Transverse colon (tissue), 4 donors: ENCODE data around the gene PDZD7. TPM values are rescaled to one million over a fixed set of nuclear protein-coding genes. Genes with fewer than 3 reads are reported as not detected.

Experiments
- DNase-seq: peaks from one replicate; pipeline ENCODE4 v3.0.0-alpha.2; 2019
- H3K27ac ChIP-seq, 4 donors: fragments of 200-600 bp; sonication (generic); 2 replicates each; pipeline ENCODE4 v1.5.1; 2016 to 2018; ENCODE audit warnings: inconsistent platforms in 4 of 4
- H3K27me3 ChIP-seq: fragments of 200-600 bp; sonication (generic); 2 replicates; pipeline ENCODE4 v1.5.1; 2017; ENCODE audit warnings: inconsistent platforms
- H3K36me3 ChIP-seq, 4 donors: fragments of 200-600 bp; sonication (generic); 2 replicates each; pipeline ENCODE4 v1.5.1; 2017 to 2019; ENCODE audit warnings: inconsistent platforms in 4 of 4
- H3K4me1 ChIP-seq, 4 donors: fragments of 200-600 bp; sonication (generic); 2 replicates each; pipeline ENCODE4 v1.5.1; 2017 to 2020; ENCODE audit warnings: inconsistent platforms in 4 of 4
- H3K4me3 ChIP-seq, 4 donors: fragments of 200-600 bp; sonication (generic); 1 replicate in 1 of 4; 2 replicates in 3 of 4; pipeline versions ENCODE4 v1.5.1 to v1.6.1; 2017 to 2019; ENCODE audit warnings: inconsistent platforms in 4 of 4
- H3K9me3 ChIP-seq, 2 donors: fragments of 200-600 bp; sonication (generic); 2 replicates each; pipeline ENCODE4 v1.5.1; 2017 to 2019; ENCODE audit warnings: inconsistent platforms in 2 of 2
- EP300 ChIP-seq: sonication (generic); formaldehyde crosslinking; IDR thresholded peaks from one replicate; pipeline ENCODE4 v1.6.1; 2017; ENCODE audit warnings: antibody characterized with exemption, low read depth
- POLR2A ChIP-seq: fragments of 450-650 bp; IDR thresholded peaks from one replicate; pipeline ENCODE4 v1.6.1; 2016; ENCODE audit warnings: antibody characterized with exemption, mild to moderate bottlenecking, moderate library complexity
- POLR2AphosphoS5 ChIP-seq, 3 donors: sonication (generic); formaldehyde crosslinking; IDR thresholded peaks; one replicate each; pipeline ENCODE4 v1.6.1; 2016; ENCODE audit warnings: antibody characterized with exemption in 3 of 3
- WGBS, 2 donors: methylation state at CpG; one replicate each; pipeline ENCODE4 v1.1.5; 2018; ENCODE audit warnings: low coverage in 1 of 2; 5-methylcytosine and 5-hydroxymethylcytosine counted together
- in situ Hi-C, 4 donors: fragments of 200-750 bp; cut with MboI; loops; one replicate each; pipeline versions ENCODE4 v1.15.0 to v1.15.1; 2017; ENCODE audit warnings: low sequenced_read_pairs in 3 of 4, low pct_ligation_motif_present in 1 of 4, low pct_unique_long_range_greater_than_20kb in 1 of 4
- intact Hi-C: fragments of 100-400 bp; cut with DNase I; formaldehyde crosslinking; loops from one replicate; pipeline ENCODE4 v1.15.1; 2023; ENCODE audit warnings: low total_unique reads
- total RNA-seq, 4 donors: library from RNA; depleted of rRNA; stranded (reverse); fragments of >200 nt; gene quantifications; one replicate each; pipeline ENCODE4 v1.1.0, GENCODE V29; 2016
- TF ChIP-seq, protein P1 (sequence below), 5 experiments: fragments of 200-600 bp in 3 of 5; fragments of 450-650 bp in 2 of 5; sonication (generic) in 3 of 5; IDR thresholded peaks; 1 replicate in 2 of 5; 2 replicates in 3 of 5; pipeline ENCODE4 v1.5.1; 2016 to 2017; ENCODE audit warnings: antibody characterized with exemption in 5 of 5, inconsistent platforms in 3 of 5, mild to moderate bottlenecking in 2 of 5, moderate library complexity in 1 of 5

Gene PDZD7
- total RNA-seq, 4 donors from 2014 or later = 0.27 to 2.0 (median 0.64) TPM; not detected in 1

DNA sequence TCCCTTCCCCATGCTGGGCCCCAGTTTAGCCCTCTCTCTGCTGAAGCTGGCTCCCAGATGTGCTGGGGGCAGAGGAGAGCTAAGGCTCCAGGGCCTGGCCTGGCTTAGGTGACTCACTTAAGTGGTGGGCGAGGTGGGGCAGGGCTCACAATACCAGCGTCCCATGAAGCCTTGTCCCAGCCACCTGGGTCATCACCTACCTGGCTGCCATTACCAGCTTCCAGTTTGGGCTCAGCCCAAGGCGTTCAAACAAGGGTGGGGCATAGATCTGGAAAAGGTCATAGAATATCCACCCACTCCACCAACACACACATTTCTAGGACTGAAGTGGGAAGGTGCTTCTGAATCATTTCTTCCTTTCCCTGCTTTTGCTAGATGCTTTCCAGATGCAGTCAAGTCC, 39.2 kb upstream of the PDZD7 start:
- WGBS, 2 donors = 46% methylated on average over 3 of the region's 3 CpGs; no CpG with 5 or more reads in 1 of the 2 donors
- TF ChIP-seq POLR2A (peak; percentile 13), EP300 (no peak), POLR2AphosphoS5 (IDR thresholded peaks at IDR 0.05) (peak in 1 of 3 donors; percentile 19)
- TF ChIP-seq, protein P1, sequence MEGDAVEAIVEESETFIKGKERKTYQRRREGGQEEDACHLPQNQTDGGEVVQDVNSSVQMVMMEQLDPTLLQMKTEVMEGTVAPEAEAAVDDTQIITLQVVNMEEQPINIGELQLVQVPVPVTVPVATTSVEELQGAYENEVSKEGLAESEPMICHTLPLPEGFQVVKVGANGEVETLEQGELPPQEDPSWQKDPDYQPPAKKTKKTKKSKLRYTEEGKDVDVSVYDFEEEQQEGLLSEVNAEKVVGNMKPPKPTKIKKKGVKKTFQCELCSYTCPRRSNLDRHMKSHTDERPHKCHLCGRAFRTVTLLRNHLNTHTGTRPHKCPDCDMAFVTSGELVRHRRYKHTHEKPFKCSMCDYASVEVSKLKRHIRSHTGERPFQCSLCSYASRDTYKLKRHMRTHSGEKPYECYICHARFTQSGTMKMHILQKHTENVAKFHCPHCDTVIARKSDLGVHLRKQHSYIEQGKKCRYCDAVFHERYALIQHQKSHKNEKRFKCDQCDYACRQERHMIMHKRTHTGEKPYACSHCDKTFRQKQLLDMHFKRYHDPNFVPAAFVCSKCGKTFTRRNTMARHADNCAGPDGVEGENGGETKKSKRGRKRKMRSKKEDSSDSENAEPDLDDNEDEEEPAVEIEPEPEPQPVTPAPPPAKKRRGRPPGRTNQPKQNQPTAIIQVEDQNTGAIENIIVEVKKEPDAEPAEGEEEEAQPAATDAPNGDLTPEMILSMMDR (IDR thresholded peaks at IDR 0.05) = no peak
- H3K4me1 ChIP-seq = peaks cover 13 to 33% (median 23%) of the 10 kb centered on the region in 4 donors
- H3K27me3 ChIP-seq = peaks cover 52% of the 10 kb centered on the region
- peak; percentile 41 for DNase-seq
- peak overlapping the region in 2 of 4 donors; percentile 10 to 15 for H3K27ac ChIP-seq
- intact Hi-C loops = loop anchor here (5.0 kb wide), 1 partner anchor 1458 kb away; no protein-coding TSS in a partner anchor
- no peaks in the 10 kb centered on the region for H3K36me3 ChIP-seq
- H3K9me3 ChIP-seq = no peaks in the 10 kb centered on the region
- in situ Hi-C loops = no loop called here
- no peak overlapping the region for H3K4me3 ChIP-seq

DNA sequence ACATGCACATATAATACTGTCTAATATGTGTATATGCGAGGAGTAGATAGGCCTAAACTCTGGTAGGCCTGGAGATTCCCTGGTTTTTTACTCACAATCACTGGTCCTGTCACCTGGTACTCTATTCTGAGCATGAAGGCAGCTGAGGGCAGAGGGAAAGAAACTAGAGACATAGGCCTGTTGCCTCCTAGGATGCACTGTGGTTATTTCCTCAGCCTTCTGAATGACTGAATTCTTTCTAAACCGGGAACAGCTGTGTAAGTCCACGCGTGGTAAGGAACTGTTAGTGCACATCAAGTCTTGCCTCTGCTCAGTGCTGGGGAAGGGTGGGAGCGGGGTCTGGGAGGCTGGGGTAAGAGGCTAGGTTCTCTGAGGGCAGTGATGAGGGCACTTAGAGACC, 38.5 kb upstream of the PDZD7 start:
- H3K36me3 ChIP-seq = no peaks in the 10 kb centered on the region
- TF ChIP-seq, protein P1 (IDR thresholded peaks at IDR 0.05) = no peak
- TF ChIP-seq POLR2AphosphoS5 (IDR thresholded peaks at IDR 0.05) = no peak
- no peak for TF ChIP-seq EP300
- no peak for TF ChIP-seq POLR2A
- no peak overlapping the region for H3K4me3 ChIP-seq
- DNase-seq = no peak
- intact Hi-C loops = loop anchor here (1.0 kb wide), 1 partner anchor 93 kb away; no protein-coding TSS in a partner anchor
- in situ Hi-C loops = no loop called here
- peaks cover 45% of the 10 kb centered on the region for H3K27me3 ChIP-seq
- H3K4me1 ChIP-seq = peaks cover 13 to 40% (median 26%) of the 10 kb centered on the region in 4 donors
- H3K9me3 ChIP-seq = no peaks in the 10 kb centered on the region
- peak overlapping the region in 2 of 4 donors; percentile 8 to 10 for H3K27ac ChIP-seq
- 78 to 93% methylated on average over 4 to 5 of the region's 5 CpGs for WGBS, 2 donors

DNA sequence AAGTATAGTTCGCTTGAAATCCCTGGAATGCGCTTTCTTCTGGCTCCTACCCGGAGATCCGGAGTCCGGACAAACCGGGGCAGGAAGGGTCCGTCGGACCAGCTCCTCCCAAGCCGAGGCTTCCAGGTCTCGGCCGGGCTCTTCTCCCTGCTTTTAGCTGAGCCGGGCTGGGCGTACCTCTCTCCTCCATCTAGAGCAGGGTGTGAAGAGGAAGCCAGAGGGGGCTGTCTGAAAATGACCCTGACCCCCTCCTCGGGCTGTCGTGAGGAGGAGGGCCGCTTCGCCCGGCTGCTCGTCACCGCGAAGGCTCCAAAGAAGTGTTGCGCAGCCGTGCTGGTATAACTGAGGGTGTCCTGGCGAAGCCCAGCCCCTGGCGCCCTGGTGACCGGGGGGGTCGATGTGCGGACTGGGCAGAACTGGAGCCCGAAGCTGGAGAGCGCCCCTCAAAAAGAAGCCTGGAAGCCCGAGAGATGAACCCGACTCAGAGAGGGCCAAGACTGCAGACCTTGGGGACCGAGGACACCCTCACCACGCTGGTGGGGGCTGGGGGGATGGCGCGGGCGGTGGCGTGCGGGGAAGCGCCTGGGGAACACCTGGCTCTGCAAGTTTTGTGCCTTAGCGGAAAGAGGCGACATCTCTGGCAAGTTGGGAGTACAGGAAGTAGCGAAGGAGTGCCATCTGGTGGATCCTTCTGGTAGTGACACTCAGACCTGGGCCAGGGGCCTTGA, 36.6 kb upstream of the PDZD7 start:
- Histone ChIP-seq H3K36me3 (no peaks in the 10 kb centered on the region), H3K27me3 (peaks cover 32% of the 10 kb centered on the region), H3K9me3 (no peaks in the 10 kb centered on the region), H3K4me1 (peaks cover 17 to 54% (median 35%) of the 10 kb centered on the region in 4 donors), H3K4me3 (peak overlapping the region; percentile 42 to 64 (median 44)), H3K27ac (peak overlapping the region; percentile 84 to 89 (median 86))
- DNase-seq = peak; percentile 82
- WGBS, 2 donors = 0% methylated on average over 43 of the region's 43 CpGs; no CpG with 5 or more reads in 1 of the 2 donors
- intact Hi-C loops (no loop called here), in situ Hi-C loops (no loop called here)
- TF ChIP-seq EP300 (no peak), POLR2AphosphoS5 (IDR thresholded peaks at IDR 0.05) (no peak), POLR2A (peak; percentile 27)
- TF ChIP-seq, protein P1 (IDR thresholded peaks at IDR 0.05) = peak; percentile 93 to 96 (median 94)

DNA sequence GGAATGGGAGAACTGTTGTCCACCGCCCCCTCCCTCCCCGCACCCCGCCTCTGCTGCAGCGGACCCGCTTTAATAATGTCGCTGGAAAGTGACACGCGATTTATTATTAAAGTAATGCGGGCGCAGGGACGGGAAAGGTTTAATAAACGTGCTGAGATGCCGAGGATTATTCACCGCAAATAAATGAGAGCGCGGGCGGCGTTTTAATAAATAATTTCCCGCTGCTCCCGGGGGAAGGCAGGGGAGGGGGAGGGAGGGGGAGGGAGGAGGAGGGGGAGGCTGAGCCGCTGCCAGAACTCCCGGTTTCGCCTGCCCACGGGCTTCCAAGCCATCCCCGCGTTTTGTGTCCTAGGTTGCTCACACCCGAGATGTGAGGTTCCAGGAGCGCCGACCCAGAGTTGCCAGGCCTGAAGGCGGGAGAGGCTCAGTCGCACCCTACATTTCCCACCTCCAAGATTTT, 36.0 kb upstream of the PDZD7 start:
- DNase-seq = no peak
- Histone ChIP-seq H3K4me1 (peaks cover 17 to 60% (median 41%) of the 10 kb centered on the region in 4 donors), H3K27me3 (peaks cover 26% of the 10 kb centered on the region), H3K9me3 (no peaks in the 10 kb centered on the region), H3K4me3 (peak overlapping the region; percentile 42 to 64 (median 44)), H3K27ac (peak overlapping the region; percentile 84 to 89 (median 86)), H3K36me3 (no peaks in the 10 kb centered on the region)
- 1 to 3% methylated on average over 10 to 31 of the region's 31 CpGs for WGBS, 2 donors
- intact Hi-C loops (no loop called here), in situ Hi-C loops (no loop called here)
- TF ChIP-seq POLR2AphosphoS5 (IDR thresholded peaks at IDR 0.05) = no peak
- no peak for TF ChIP-seq EP300
- TF ChIP-seq, protein P1 (IDR thresholded peaks at IDR 0.05) = no peak
- no peak for TF ChIP-seq POLR2A
